ENCODE results near the gene ACBD3. TPM values are rescaled to one million over a fixed set of nuclear protein-coding genes. Genes with fewer than 3 reads are reported as not detected.
"Not testable (repeated sequence)": the region's sequence is repeated elsewhere in the genome, so short reads cannot be mapped to it uniquely, and the experiment has no call there.

The ACBD3 gene
- polyA plus RNA-seq, 1 of the 3 experiments (the other 2 are of a cell fraction) = 17.8 TPM

- TF ChIP-seq MEF2A (IDR thresholded peaks at IDR 0.05; ENCODE audit: borderline replicate concordance, low read depth) (no peak), CTCF (IDR thresholded peaks at IDR 0.05) (no peak)
- H3K9me3 ChIP-seq = no peaks in the 10 kb centered on the region
- CTCF ChIA-PET = interaction anchor here (0.9 to 7.7 kb wide), 4 partner anchors 25 to 945 kb away, joined by 3 to 126 read pairs (median 4); no protein-coding TSS in a partner anchor
- no peaks in the 10 kb centered on the region for H3K36me3 ChIP-seq (replicated peaks in 1 of 2; ENCODE audit: control insufficient read depth in 1 of 2, insufficient read depth in 2 of 2, low read length in 1 of 2)
- no peaks in the 10 kb centered on the region for H4K20me1 ChIP-seq (ENCODE audit: insufficient read depth)
- no peak overlapping the region for H3K4me2 ChIP-seq
- 71% methylated on average over 1 of the region's 1 CpG for WGBS (ENCODE audit: low lambda C conversion rate)
- no peak overlapping the region for H2AFZ ChIP-seq (ENCODE audit: low read depth)
- H3K4me3 ChIP-seq (ENCODE audit: low read depth in 2 of 2, low read length in 1 of 2) = no peak overlapping the region
- H3K4me1 ChIP-seq (ENCODE audit: control insufficient read depth in 1 of 2, insufficient read depth in 2 of 2, low read depth in 1 of 2, low read length in 1 of 2) = no peaks in the 10 kb centered on the region
- no peaks in the 10 kb centered on the region; the same call in 1 of the 2 replicates for H3K27me3 ChIP-seq (ENCODE audit: insufficient read depth)
- H3K9me2 ChIP-seq = no peaks in the 10 kb centered on the region
- POLR2A ChIA-PET = no interaction called here
- H3K27ac ChIP-seq (ENCODE audit: low read depth in 2 of 2, low read length in 1 of 2) = no peak overlapping the region
- H3F3A ChIP-seq (replicated peaks; ENCODE audit: insufficient read depth) = peaks cover 2% of the 10 kb centered on the region
- H3K9ac ChIP-seq = no peak overlapping the region
- H3K79me2 ChIP-seq (ENCODE audit: insufficient read depth) = no peaks in the 10 kb centered on the region
- no peak for DNase-seq
Observed at GRCh38 chr1:226203240-226203639, 16.7 kb upstream of the ACBD3 start.

GRCh38 chr1:226202666-226203065 lies 16.1 kb upstream of the ACBD3 start:
- DNase-seq; H3F3A ChIP-seq (replicated peaks; ENCODE audit: insufficient read depth); POLR2A ChIA-PET; H4K20me1 ChIP-seq (ENCODE audit: insufficient read depth); H3K36me3 ChIP-seq (replicated peaks in 1 of 2; ENCODE audit: control insufficient read depth in 1 of 2, insufficient read depth in 2 of 2, low read length in 1 of 2); H3K4me3 ChIP-seq (ENCODE audit: low read depth in 2 of 2, low read length in 1 of 2); H3K27me3 ChIP-seq (ENCODE audit: insufficient read depth); H2AFZ ChIP-seq (ENCODE audit: low read depth); H3K9ac ChIP-seq; H3K79me2 ChIP-seq (ENCODE audit: insufficient read depth); H3K4me2 ChIP-seq; H3K9me3 ChIP-seq; H3K9me2 ChIP-seq; H3K27ac ChIP-seq (ENCODE audit: low read depth in 2 of 2, low read length in 1 of 2); H3K4me1 ChIP-seq (ENCODE audit: control insufficient read depth in 1 of 2, insufficient read depth in 2 of 2, low read depth in 1 of 2, low read length in 1 of 2): not testable (repeated sequence)
- WGBS (ENCODE audit: low lambda C conversion rate) = 86% methylated on average over 6 of the region's 6 CpGs
- CTCF ChIA-PET = interaction anchor here (0.6 to 7.7 kb wide), 7 partner anchors 26 to 945 kb away, joined by 3 to 126 read pairs (median 3); no protein-coding TSS in a partner anchor

DNA sequence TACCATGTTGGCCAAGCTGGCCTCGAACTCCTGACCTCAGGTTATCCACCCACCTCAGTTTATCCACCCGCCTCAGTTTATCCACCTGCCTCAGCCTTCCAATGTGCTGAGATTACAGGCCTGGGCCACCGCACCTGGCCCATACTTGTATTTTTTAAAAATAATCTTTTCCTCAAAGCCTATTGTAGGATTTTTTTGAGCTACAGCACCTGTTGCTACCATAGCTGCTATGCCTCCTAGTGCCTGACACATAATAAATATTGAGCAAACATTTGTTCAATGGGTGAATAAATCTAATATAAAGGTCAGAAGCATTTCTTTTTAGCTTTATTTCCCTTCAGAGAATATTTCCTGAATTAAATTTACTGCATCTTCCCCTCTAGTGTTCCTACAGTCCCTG lies 15.7 kb upstream of the ACBD3 start:
- Histone ChIP-seq H3K9me3 (no peaks in the 10 kb centered on the region), H3K79me2 (ENCODE audit: insufficient read depth) (no peaks in the 10 kb centered on the region), H3K27me3 (ENCODE audit: insufficient read depth) (no peaks in the 10 kb centered on the region; the same call in 1 of the 2 replicates), H2AFZ (ENCODE audit: low read depth) (no peak overlapping the region), H3K9me2 (no peaks in the 10 kb centered on the region), H3K27ac (ENCODE audit: low read depth in 2 of 2, low read length in 1 of 2) (no peak overlapping the region), H3K4me2 (no peak overlapping the region), H4K20me1 (ENCODE audit: insufficient read depth) (no peaks in the 10 kb centered on the region), H3K4me3 (ENCODE audit: low read depth in 2 of 2, low read length in 1 of 2) (no peak overlapping the region), H3K36me3 (replicated peaks in 1 of 2; ENCODE audit: control insufficient read depth in 1 of 2, insufficient read depth in 2 of 2, low read length in 1 of 2) (no peaks in the 10 kb centered on the region), H3F3A (replicated peaks; ENCODE audit: insufficient read depth) (peaks cover 2% of the 10 kb centered on the region), H3K4me1 (ENCODE audit: control insufficient read depth in 1 of 2, insufficient read depth in 2 of 2, low read depth in 1 of 2, low read length in 1 of 2) (no peaks in the 10 kb centered on the region), H3K9ac (no peak overlapping the region)
- ChIA-PET CTCF (interaction anchor here (0.6 to 7.7 kb wide), 6 partner anchors 26 to 202 kb away, joined by 3 to 126 read pairs (median 4); no protein-coding TSS in a partner anchor), POLR2A (no interaction called here)
- TF ChIP-seq EP300 (IDR thresholded peaks at IDR 0.05; ENCODE audit: borderline replicate concordance in 1 of 2, low read depth in 1 of 2, low read length in 1 of 2) = no peak
- no peak for TF ChIP-seq POLR2AphosphoS5 (IDR thresholded peaks at IDR 0.05; ENCODE audit: low read depth, low read length)
- TF ChIP-seq, protein P1, sequence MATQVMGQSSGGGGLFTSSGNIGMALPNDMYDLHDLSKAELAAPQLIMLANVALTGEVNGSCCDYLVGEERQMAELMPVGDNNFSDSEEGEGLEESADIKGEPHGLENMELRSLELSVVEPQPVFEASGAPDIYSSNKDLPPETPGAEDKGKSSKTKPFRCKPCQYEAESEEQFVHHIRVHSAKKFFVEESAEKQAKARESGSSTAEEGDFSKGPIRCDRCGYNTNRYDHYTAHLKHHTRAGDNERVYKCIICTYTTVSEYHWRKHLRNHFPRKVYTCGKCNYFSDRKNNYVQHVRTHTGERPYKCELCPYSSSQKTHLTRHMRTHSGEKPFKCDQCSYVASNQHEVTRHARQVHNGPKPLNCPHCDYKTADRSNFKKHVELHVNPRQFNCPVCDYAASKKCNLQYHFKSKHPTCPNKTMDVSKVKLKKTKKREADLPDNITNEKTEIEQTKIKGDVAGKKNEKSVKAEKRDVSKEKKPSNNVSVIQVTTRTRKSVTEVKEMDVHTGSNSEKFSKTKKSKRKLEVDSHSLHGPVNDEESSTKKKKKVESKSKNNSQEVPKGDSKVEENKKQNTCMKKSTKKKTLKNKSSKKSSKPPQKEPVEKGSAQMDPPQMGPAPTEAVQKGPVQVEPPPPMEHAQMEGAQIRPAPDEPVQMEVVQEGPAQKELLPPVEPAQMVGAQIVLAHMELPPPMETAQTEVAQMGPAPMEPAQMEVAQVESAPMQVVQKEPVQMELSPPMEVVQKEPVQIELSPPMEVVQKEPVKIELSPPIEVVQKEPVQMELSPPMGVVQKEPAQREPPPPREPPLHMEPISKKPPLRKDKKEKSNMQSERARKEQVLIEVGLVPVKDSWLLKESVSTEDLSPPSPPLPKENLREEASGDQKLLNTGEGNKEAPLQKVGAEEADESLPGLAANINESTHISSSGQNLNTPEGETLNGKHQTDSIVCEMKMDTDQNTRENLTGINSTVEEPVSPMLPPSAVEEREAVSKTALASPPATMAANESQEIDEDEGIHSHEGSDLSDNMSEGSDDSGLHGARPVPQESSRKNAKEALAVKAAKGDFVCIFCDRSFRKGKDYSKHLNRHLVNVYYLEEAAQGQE (IDR thresholded peaks at IDR 0.05; ENCODE audit: low read depth, low read length) = no peak
- no peak for TF ChIP-seq IRF3 (IDR thresholded peaks at IDR 0.05; ENCODE audit: low read depth, low read length)
- TF ChIP-seq TEAD4 (IDR thresholded peaks at IDR 0.05; ENCODE audit: borderline replicate concordance, insufficient read depth) = no peak
- no peak for TF ChIP-seq ELF1 (IDR thresholded peaks at IDR 0.05)
- TF ChIP-seq FOSL2 (IDR thresholded peaks at IDR 0.05; ENCODE audit: borderline replicate concordance, low read depth) = no peak
- WGBS (ENCODE audit: low lambda C conversion rate) = 91% methylated on average over 3 of the region's 3 CpGs
- no peak for DNase-seq
